Ovary (tissue), 3 donors: Measurements from ENCODE around the gene EPS8.

ENCODE experiments used
- EP300 ChIP-seq: sonication (generic); formaldehyde crosslinking; IDR thresholded peaks from one replicate; pipeline ENCODE4 v1.6.1; 2017; ENCODE audit warnings: antibody characterized with exemption
- POLR2A ChIP-seq: fragments of 450-650 bp; IDR thresholded peaks from one replicate; pipeline ENCODE4 v1.6.1; 2017; ENCODE audit warnings: antibody characterized with exemption, mild to moderate bottlenecking, moderate library complexity
- TF ChIP-seq, protein P1 (sequence below), 3 donors: fragments of 450-650 bp in 2 of 3; fragments of 200-600 bp in 1 of 3; IDR thresholded peaks; one replicate each; pipeline versions ENCODE4 v1.5.1 to v1.8.0; 2016 to 2022; ENCODE audit warnings: antibody characterized with exemption in 3 of 3, mild to moderate bottlenecking in 1 of 3
- donor health status: DM: no; HTN: no; CAD: no.

DNA sequence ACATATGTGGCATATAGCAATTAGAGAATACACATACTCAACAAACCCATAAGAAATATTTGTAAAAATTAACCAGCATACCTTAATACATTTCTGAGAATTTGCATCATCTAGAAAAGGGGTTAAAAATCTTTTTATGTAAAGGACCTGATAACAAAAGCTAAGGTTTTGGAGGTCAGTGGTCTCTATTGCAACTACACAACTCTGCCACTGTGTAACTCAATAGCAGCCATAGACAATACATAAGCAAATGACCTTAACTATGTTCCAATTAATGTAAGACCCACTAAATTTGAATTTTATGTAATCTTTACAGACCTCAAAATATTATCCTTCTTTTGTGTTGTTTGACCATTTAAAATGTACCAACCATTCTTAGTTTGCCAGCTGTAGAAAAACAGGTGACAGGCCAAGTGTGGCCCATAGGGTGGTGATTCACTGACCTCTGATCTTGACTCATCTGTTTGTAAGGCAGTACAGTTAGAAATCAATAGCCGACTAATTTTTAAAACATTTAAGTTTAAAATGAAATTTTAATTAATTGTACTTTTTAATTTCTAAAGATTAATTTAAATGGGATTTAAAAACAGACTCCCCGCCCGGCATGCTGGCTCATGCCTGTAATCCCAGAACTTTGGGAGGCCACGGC lies 7.4 kb upstream of the EPS8 start:
- TF ChIP-seq, protein P1, sequence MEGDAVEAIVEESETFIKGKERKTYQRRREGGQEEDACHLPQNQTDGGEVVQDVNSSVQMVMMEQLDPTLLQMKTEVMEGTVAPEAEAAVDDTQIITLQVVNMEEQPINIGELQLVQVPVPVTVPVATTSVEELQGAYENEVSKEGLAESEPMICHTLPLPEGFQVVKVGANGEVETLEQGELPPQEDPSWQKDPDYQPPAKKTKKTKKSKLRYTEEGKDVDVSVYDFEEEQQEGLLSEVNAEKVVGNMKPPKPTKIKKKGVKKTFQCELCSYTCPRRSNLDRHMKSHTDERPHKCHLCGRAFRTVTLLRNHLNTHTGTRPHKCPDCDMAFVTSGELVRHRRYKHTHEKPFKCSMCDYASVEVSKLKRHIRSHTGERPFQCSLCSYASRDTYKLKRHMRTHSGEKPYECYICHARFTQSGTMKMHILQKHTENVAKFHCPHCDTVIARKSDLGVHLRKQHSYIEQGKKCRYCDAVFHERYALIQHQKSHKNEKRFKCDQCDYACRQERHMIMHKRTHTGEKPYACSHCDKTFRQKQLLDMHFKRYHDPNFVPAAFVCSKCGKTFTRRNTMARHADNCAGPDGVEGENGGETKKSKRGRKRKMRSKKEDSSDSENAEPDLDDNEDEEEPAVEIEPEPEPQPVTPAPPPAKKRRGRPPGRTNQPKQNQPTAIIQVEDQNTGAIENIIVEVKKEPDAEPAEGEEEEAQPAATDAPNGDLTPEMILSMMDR (IDR thresholded peaks at IDR 0.05), result no peak
- TF ChIP-seq POLR2A (no peak), EP300 (no peak)
